Sigmoid colon (tissue), 4 donors: ENCODE data around the gene LILRA5.

Experiments
- EP300 ChIP-seq, 4 donors: sonication (generic); formaldehyde crosslinking; IDR thresholded peaks; one replicate each; pipeline ENCODE4 v1.6.1; 2017; ENCODE audit warnings: antibody characterized with exemption in 4 of 4
- POLR2A ChIP-seq, 2 donors: fragments of 450-650 bp; IDR thresholded peaks; one replicate each; pipeline ENCODE4 v1.6.1; 2016; ENCODE audit warnings: antibody characterized with exemption in 2 of 2, mild to moderate bottlenecking in 2 of 2, moderate library complexity in 2 of 2
- POLR2AphosphoS5 ChIP-seq, 4 donors: sonication (generic); formaldehyde crosslinking; IDR thresholded peaks; one replicate each; pipeline ENCODE4 v1.6.1; 2017; ENCODE audit warnings: antibody characterized with exemption in 4 of 4
- TF ChIP-seq, protein P1 (sequence below), 4 experiments: fragments of 450-650 bp in 3 of 4; fragments of 200-600 bp in 1 of 4; IDR thresholded peaks; one replicate each; pipeline ENCODE4 v1.5.1; 2016 to 2019; ENCODE audit warnings: antibody characterized with exemption in 4 of 4, mild to moderate bottlenecking in 3 of 4, moderate library complexity in 2 of 4

DNA sequence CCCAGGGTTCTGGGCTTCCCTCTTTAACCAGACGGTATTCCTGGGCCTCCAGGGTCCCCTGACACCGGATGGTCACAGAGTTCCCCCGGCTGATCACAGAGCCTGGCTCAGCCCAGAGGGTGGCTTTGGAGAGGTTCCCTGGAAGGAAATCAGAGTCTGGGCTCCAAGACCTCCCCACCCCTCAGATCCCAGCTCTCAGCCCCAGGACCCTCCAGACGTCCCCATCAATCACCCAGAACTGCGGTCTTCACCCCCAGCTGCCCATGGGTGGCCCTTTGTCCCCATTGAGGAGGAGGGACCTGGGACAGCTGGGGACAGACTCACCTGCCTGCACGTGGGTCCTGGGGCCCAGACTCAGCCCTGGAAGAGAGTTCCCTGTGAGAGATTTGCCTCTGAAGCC is 955 bp downstream of the LILRA5 start:
- TF ChIP-seq, protein P1, sequence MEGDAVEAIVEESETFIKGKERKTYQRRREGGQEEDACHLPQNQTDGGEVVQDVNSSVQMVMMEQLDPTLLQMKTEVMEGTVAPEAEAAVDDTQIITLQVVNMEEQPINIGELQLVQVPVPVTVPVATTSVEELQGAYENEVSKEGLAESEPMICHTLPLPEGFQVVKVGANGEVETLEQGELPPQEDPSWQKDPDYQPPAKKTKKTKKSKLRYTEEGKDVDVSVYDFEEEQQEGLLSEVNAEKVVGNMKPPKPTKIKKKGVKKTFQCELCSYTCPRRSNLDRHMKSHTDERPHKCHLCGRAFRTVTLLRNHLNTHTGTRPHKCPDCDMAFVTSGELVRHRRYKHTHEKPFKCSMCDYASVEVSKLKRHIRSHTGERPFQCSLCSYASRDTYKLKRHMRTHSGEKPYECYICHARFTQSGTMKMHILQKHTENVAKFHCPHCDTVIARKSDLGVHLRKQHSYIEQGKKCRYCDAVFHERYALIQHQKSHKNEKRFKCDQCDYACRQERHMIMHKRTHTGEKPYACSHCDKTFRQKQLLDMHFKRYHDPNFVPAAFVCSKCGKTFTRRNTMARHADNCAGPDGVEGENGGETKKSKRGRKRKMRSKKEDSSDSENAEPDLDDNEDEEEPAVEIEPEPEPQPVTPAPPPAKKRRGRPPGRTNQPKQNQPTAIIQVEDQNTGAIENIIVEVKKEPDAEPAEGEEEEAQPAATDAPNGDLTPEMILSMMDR (IDR thresholded peaks at IDR 0.05) = no peak
- TF ChIP-seq EP300 (IDR thresholded peaks at IDR 0.05) (no peak), POLR2A (IDR thresholded peaks at IDR 0.05) (no peak), POLR2AphosphoS5 (IDR thresholded peaks at IDR 0.05) (no peak)
